ENCODE data around the gene ABCD1. TPM values are rescaled to one million over a fixed set of nuclear protein-coding genes. Genes with fewer than 3 reads are reported as not detected.
"Not testable (repeated sequence)": the region's sequence is repeated elsewhere in the genome, so short reads cannot be mapped to it uniquely, and the experiment has no call there.

The ABCD1 gene
- total RNA-seq, 2 donors from 2014 or later, result 14.7 to 17.7 TPM

DNA sequence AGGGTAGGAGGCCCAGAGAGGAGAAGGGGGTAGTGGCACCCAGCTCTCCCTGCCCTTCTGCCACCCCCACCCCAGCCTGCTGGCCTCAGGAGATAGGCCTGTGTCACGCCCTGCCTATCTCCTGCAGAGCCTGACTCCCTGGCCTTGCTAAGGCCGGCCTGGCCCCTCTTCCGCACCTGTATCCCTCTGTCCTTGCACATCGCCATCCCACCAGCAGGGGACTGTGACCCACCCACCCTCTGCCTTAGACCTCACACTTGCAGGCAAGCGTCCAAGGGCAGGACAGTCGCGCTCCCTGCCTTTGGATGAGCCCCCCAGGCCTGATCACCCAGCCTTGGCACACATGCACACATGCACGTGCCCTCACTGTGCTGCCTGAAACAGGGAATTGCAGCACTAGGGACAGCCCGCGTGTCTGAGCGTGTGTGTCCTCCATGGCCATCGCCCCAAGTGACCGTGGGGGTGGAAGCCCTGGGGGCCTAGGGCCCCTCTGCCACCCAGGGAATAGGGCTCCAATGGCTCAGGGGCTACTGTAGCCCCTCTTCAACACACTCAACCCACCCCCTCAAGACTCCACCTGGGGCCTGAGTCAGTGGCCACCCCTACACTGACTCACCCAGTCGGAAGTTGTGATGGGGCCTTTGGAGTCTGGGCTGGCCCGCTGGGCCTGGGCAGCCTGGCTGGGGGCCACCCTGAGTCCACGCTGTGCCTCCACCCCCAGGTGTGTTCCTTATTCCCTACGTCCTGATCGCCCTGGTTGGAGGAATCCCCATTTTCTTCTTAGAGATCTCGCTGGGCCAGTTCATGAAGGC lies 34.8 kb upstream of the ABCD1 start:
- H3K27me3 Mint-ChIP-seq, result no peaks in the 10 kb centered on the region
- no peak for ATAC-seq
- no peaks in the 10 kb centered on the region for H3K36me3 Mint-ChIP-seq (ENCODE audit: low read depth)
- DNase-seq, result no peak
- H3K27ac Mint-ChIP-seq, result no peak overlapping the region
- H3K4me1 Mint-ChIP-seq, result peaks cover 5% of the 10 kb centered on the region
- no peaks in the 10 kb centered on the region for H3K9me3 ChIP-seq (ENCODE audit: control insufficient read depth, low read length, poor library complexity, severe bottlenecking)
- H3K4me3 Mint-ChIP-seq, result peak overlapping the region; percentile 7

DNA sequence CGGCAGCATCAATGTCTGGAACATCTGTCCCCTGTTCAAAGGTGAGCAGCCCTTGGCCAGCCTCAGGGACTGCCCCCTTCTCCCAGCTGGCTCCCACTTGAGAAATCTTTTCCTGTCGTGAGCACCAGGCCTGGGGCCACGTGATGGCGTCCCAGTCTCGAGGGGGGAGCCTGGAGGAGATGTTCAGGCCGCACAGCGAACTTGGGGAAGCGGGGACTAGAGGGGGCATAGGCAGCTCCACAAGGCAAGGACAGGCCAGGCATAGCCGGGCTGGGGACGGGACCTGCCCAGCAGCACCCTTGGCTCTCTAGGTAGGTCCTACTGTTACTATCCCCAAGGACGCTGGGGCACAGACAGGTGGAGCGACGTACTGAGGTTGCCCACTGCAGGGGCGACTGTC lies 34.2 kb upstream of the ABCD1 start:
- Mint-ChIP-seq H3K27me3 (no peaks in the 10 kb centered on the region), H3K27ac (no peak overlapping the region), H3K36me3 (ENCODE audit: low read depth) (no peaks in the 10 kb centered on the region), H3K4me3 (no peak overlapping the region), H3K4me1 (peaks cover 5% of the 10 kb centered on the region)
- no peaks in the 10 kb centered on the region for H3K9me3 ChIP-seq (ENCODE audit: control insufficient read depth, low read length, poor library complexity, severe bottlenecking)
- DNase-seq (no peak), ATAC-seq (no peak)

DNA sequence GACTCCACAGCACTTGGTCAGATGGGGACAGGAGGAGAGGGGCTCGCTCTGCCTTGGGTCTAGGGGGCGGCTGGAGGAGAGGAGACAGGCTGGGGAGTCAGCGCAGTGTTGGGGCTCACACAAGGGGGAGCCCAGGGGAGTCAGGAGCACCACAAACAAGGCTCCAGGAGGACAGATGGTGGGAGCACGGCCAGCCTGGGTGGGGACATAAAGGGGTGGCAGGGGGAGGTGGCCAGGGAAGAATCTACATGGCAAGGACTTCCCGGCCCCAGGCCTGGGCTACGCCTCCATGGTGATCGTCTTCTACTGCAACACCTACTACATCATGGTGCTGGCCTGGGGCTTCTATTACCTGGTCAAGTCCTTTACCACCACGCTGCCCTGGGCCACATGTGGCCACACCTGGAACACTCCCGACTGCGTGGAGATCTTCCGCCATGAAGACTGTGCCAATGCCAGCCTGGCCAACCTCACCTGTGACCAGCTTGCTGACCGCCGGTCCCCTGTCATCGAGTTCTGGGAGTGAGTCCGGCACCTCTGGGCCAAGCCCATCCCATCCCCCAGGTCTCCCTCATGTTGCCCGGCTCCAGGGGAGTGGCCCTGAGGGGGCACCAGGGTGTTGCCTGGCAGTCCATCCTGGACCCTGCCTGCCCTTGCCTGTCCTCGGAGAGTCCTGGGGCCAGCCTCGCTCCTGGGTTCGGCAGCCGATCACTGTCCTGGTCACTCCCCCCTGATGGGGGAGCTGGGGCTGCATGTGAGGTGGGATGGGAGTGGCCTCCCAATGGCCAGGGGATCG lies 33.4 kb upstream of the ABCD1 start:
- H3K27ac Mint-ChIP-seq; H3K27me3 Mint-ChIP-seq; ATAC-seq; DNase-seq; H3K9me3 ChIP-seq (ENCODE audit: control insufficient read depth, low read length, poor library complexity, severe bottlenecking); H3K4me1 Mint-ChIP-seq; H3K4me3 Mint-ChIP-seq; H3K36me3 Mint-ChIP-seq (ENCODE audit: low read depth): not testable (repeated sequence)

DNA sequence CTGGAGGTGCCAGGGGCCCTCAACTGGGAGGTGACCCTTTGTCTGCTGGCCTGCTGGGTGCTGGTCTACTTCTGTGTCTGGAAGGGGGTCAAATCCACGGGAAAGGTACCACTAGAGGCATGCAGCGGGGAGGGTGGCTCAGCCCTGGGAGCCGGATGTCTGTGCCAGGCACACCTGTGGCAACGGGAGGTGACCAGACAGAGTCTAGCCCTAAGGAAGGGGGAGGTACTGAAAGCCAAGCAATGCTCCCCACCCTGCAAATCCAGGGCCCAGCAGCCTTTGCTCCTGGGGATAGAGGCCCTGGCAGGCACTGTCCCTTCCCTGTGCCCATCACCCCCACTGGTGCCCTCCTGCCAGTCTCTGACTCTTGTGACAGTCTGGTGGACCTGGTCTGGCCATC lies 32.7 kb upstream of the ABCD1 start:
- ATAC-seq, result no peak
- DNase-seq, result no peak
- H3K9me3 ChIP-seq (ENCODE audit: control insufficient read depth, low read length, poor library complexity, severe bottlenecking), result no peaks in the 10 kb centered on the region
- no peaks in the 10 kb centered on the region for H3K27me3 Mint-ChIP-seq
- H3K36me3 Mint-ChIP-seq (ENCODE audit: low read depth), result no peaks in the 10 kb centered on the region
- peaks cover 5% of the 10 kb centered on the region for H3K4me1 Mint-ChIP-seq
- H3K27ac Mint-ChIP-seq, result no peak overlapping the region
- H3K4me3 Mint-ChIP-seq, result no peak overlapping the region

DNA sequence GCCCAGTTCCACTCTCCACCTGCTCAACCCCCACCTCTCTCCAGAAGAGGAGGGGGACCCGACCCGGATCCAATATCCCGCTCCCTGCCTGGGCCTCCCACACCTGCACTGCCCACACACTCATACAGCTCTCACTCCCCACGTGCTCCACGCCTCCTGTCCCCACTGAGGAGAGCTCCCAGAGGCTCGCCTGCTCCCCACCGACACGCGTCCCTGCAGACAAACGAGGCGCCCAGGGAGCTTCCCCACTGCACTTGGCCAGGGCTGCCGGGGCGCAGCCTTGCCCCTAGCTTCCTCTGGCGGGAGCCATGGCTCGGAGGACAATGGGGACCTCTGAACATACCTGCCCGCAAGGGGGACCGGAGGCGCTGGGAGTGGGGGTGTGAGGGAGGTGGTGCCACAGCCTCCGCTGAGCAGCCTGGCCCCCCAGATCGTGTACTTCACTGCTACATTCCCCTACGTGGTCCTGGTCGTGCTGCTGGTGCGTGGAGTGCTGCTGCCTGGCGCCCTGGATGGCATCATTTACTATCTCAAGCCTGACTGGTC lies 32.0 kb upstream of the ABCD1 start:
- no peaks in the 10 kb centered on the region for H3K27me3 Mint-ChIP-seq
- no peaks in the 10 kb centered on the region for H3K9me3 ChIP-seq (ENCODE audit: control insufficient read depth, low read length, poor library complexity, severe bottlenecking)
- DNase-seq, result no peak
- no peak overlapping the region for H3K27ac Mint-ChIP-seq
- no peak for ATAC-seq
- H3K4me1 Mint-ChIP-seq, result peaks cover 5% of the 10 kb centered on the region
- H3K36me3 Mint-ChIP-seq (ENCODE audit: low read depth), result no peaks in the 10 kb centered on the region
- no peak overlapping the region for H3K4me3 Mint-ChIP-seq

DNA sequence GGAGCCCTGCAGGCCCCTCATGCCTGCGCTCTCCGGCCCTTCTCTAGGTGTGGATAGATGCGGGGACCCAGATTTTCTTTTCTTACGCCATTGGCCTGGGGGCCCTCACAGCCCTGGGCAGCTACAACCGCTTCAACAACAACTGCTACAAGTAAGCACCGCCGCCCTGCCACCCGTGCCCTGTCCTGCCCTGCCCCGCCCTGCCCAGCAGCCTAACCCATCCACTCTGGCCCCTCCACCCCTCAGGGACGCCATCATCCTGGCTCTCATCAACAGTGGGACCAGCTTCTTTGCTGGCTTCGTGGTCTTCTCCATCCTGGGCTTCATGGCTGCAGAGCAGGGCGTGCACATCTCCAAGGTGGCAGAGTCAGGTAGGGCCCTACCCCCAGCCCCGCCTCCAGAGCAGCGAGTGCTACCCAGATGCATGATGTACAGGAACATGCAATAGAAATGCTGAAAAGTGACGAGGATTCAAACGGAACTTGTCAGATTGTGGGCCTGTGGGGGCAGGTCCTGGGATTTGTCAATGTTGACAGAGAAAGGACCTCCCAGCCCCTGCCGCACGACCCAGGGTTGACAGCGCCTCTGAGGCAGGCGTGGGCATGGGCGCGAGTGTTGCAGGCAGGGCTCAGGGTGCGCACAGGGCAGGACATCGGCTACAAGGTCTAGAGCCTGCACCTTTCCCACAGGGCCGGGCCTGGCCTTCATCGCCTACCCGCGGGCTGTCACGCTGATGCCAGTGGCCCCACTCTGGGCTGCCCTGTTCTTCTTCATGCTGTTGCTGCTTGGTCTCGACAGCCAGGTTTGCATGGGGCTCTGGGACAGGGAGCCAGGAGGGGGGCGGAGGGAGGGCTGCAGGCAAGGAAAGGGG lies 31.2 kb upstream of the ABCD1 start:
- Mint-ChIP-seq H3K4me3 (no peak overlapping the region), H3K4me1 (peaks cover 5% of the 10 kb centered on the region), H3K27me3 (no peaks in the 10 kb centered on the region), H3K27ac (no peak overlapping the region), H3K36me3 (ENCODE audit: low read depth) (no peaks in the 10 kb centered on the region)
- DNase-seq (no peak), ATAC-seq (no peak)
- no peaks in the 10 kb centered on the region for H3K9me3 ChIP-seq (ENCODE audit: control insufficient read depth, low read length, poor library complexity, severe bottlenecking)

DNA sequence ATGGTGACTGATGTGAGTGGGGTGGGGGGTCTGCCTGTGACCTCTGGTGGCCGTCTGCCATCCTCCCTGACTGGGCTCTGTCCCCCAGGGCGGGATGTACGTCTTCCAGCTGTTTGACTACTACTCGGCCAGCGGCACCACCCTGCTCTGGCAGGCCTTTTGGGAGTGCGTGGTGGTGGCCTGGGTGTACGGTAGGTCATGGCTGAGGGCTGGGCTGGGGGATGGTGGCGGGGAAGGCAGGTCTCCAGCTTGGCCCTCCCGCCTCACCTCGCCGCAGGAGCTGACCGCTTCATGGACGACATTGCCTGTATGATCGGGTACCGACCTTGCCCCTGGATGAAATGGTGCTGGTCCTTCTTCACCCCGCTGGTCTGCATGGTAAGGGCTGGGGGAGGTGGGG lies 30.4 kb upstream of the ABCD1 start:
- not testable (repeated sequence) for H3K27me3 Mint-ChIP-seq; H3K4me1 Mint-ChIP-seq; H3K9me3 ChIP-seq (ENCODE audit: control insufficient read depth, low read length, poor library complexity, severe bottlenecking); H3K4me3 Mint-ChIP-seq; ATAC-seq; H3K36me3 Mint-ChIP-seq (ENCODE audit: low read depth); DNase-seq; H3K27ac Mint-ChIP-seq

DNA sequence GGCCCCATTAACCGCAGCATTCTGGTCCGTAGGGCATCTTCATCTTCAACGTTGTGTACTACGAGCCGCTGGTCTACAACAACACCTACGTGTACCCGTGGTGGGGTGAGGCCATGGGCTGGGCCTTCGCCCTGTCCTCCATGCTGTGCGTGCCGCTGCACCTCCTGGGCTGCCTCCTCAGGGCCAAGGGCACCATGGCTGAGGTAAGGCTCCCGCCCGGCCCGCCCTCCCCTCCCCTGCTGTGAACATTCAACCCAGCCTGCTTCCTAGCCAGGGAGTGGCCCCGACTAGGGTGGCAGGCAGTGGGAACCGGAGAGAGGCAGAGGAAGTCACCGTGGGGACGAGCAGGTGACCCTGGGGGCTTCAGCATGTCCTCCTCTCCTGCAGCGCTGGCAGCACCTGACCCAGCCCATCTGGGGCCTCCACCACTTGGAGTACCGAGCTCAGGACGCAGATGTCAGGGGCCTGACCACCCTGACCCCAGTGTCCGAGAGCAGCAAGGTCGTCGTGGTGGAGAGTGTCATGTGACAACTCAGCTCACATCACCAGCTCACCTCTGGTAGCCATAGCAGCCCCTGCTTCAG lies 29.9 kb upstream of the ABCD1 start:
- Mint-ChIP-seq H3K27ac (no peak overlapping the region), H3K27me3 (no peaks in the 10 kb centered on the region), H3K4me1 (peaks cover 5% of the 10 kb centered on the region), H3K4me3 (no peak overlapping the region), H3K36me3 (ENCODE audit: low read depth) (no peaks in the 10 kb centered on the region)
- DNase-seq (no peak), ATAC-seq (no peak)
- H3K9me3 ChIP-seq (ENCODE audit: control insufficient read depth, low read length, poor library complexity, severe bottlenecking), result no peaks in the 10 kb centered on the region

DNA sequence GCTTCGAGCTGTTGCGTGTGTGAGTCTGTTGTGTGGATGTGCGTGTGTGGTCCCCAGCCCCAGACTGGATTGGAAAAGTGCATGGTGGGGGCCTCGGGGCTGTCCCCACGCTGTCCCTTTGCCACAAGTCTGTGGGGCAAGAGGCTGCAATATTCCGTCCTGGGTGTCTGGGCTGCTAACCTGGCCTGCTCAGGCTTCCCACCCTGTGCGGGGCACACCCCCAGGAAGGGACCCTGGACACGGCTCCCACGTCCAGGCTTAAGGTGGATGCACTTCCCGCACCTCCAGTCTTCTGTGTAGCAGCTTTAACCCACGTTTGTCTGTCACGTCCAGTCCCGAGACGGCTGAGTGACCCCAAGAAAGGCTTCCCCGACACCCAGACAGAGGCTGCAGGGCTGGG lies 28.6 kb upstream of the ABCD1 start:
- peaks cover 5% of the 10 kb centered on the region for H3K4me1 Mint-ChIP-seq
- H3K27me3 Mint-ChIP-seq, result no peaks in the 10 kb centered on the region
- H3K36me3 Mint-ChIP-seq (ENCODE audit: low read depth), result no peaks in the 10 kb centered on the region
- ATAC-seq (no peak), DNase-seq (no peak)
- H3K27ac Mint-ChIP-seq, result no peak overlapping the region
- peak overlapping the region; percentile 49 for H3K4me3 Mint-ChIP-seq
- H3K9me3 ChIP-seq (ENCODE audit: control insufficient read depth, low read length, poor library complexity, severe bottlenecking), result no peaks in the 10 kb centered on the region

DNA sequence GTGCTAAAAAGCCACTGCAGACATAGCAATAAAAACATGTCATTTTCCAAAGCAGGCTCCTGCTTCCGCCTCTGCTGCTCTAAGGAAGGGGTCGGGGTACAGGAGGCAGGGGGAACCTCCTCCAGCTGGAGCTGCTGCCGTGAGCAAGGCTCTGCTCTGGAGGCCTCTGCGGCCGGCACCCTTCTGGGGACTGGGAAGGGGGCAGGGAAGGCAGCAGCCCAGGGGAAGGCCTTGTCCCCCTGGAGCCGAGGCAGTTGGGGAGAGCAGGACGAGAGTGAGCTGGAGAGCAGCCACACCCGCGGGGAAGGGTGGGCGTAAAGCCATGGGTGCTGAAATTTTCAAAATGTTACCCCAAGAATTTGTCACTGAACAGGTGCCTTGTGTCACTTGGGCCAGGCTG lies 28.1 kb upstream of the ABCD1 start:
- not testable (repeated sequence) for ATAC-seq

DNA sequence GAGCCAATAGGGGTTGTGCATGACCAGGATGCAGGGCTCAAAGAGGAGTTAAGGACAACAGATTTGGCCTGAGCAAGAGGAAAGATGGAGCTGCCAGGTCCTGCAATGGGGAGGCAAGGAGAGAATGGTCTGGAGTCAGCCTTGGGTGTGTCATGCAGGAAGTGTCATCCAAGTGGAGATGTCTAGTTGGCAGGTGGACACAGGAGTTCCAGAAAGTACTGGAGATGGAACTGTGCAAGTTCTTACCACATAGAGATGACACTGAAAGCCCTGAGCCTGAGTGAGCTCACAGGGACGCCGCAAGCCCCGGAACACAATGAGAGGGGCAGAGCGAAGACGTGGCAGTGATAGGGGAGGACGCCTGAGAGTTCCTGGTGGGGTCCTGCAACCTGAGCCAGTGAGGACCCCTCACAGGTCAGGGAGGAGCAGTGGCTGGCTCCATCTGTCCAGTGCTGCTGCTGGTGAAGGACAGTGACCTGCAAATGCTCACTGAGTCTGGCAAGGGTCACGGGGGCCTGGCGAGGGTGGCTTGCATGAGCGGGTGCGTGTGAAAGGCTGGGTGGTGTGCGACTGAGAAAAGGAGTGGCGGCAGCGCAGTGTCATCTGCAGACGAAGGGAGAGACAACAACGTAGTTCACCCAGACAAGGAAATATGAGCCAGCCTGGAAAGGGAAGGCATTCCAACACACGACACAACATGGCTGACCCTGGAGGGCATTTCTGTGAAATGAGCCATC lies 27.5 kb upstream of the ABCD1 start:
- ATAC-seq, result not testable (repeated sequence)

More for the DNA sequence above, 28.1 kb upstream of the ABCD1 start:
- H3K36me3 Mint-ChIP-seq (ENCODE audit: low read depth); H3K9me3 ChIP-seq (ENCODE audit: control insufficient read depth, low read length, poor library complexity, severe bottlenecking); H3K27ac Mint-ChIP-seq; H3K4me1 Mint-ChIP-seq; DNase-seq; H3K4me3 Mint-ChIP-seq; H3K27me3 Mint-ChIP-seq: not testable (repeated sequence)

More for the DNA sequence above, 27.5 kb upstream of the ABCD1 start:
- H3K9me3 ChIP-seq (ENCODE audit: control insufficient read depth, low read length, poor library complexity, severe bottlenecking); H3K36me3 Mint-ChIP-seq (ENCODE audit: low read depth); H3K4me1 Mint-ChIP-seq; H3K4me3 Mint-ChIP-seq; DNase-seq; H3K27ac Mint-ChIP-seq; H3K27me3 Mint-ChIP-seq: not testable (repeated sequence)
